Stromal cell of bone marrow (primary cell): ENCODE measurements around the gene SLC4A4.

Source experiments
- DNase-seq: peaks from one replicate; pipeline ENCODE4 v3.0.0-alpha.2; 2012; ENCODE audit warnings: low read depth

SLC4A4 gene

DNA sequence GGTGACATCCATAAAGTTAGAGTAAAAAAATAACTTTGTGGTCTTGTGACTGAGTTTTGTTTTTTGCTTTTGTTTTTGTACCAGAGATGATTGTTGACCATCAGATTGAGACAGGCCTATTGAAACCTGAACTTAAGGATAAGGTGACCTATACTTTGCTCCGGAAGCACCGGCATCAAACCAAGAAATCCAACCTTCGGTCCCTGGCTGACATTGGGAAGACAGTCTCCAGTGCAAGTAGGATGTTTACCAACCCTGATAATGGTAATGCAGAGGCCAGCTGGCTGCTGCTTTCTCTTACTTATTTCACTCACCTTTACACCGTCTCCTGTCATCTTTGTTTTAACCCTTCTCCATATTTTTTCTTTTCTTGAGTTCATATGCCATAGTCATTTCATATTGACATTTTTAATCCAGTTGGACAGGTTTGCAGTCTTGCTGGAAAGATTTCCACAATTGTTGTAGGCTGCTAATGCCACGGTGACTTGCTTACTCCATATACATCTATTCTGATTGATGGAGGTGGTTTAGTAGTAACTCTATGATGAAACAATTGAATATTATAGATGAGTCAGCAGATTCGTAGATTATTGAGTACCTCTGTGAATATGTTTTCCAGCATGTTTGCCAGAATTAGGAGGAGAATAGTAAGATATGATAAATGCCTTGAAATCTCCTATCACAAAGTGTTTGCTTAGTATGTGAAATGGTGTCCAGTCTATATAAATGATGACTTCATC lies 18.3 kb downstream of the SLC4A4 start:
- no peak for DNase-seq

DNA sequence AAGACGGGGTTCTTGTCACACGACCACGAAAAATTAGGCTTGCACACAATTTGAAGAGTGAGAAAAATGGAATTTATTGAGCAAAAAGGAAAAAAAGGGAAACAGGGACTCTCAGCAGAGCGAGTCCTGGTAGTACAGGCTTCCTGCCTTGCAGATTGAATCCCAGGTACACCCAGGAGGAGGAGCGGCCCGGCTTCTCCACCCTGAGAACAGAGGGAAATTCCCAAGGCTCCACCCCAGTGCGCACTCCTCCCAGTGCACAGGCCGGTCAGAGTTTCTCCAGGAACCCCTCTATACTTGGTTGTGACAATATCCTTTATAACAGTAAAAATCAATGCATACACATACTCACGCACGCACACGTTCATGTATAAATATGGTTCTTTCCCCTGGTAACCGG lies 22.0 kb downstream of the SLC4A4 start:
- DNase-seq = no peak

- no peak for DNase-seq
Observed at GRCh38 chr4:71361476-71361875, 22.7 kb downstream of the SLC4A4 start.

- DNase-seq = no peak
Observed at GRCh38 chr4:71366766-71367165, 27.9 kb downstream of the SLC4A4 start.

GRCh38 chr4:71367546-71367945 lies 28.7 kb downstream of the SLC4A4 start:
- no peak for DNase-seq

DNA sequence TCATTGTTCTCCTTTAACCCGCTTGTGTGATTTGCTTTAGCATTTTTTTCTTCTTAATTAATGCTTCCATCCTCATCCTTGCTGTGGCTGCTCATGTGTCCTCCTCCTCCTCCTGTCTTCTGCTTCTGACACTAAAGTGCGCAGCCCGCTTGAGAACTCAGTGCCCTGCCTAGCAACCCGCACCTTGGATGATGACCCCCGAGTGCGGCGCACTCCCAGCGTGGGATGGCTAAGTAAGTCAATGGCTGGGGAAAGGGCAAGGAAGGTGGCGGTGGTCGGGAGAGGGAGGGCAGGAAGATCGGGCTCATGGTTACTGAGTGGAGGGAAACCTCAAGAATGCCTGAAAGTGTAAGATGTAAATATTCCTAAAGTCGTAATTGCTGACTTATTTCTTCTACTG lies 30.1 kb downstream of the SLC4A4 start:
- DNase-seq = no peak

DNA sequence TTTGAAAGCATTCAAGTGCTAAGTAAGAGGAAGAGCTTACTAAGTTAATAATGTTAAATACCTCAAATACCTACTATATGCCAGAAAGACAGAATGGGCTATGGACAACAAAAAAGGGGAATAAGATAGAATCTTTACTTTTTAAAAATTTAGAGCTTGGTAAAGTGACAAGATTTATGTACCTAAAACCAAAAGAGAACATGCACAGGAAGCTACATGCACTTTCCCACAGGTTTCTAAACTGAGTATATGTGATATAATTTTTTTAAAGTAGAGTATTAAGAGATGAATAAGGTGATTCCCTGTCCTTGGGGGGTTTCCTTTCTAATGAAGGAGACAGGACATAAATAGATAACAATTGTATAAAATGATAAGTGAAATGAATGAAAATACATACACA lies 30.7 kb downstream of the SLC4A4 start:
- DNase-seq = no peak

- no peak for DNase-seq
Observed at GRCh38 chr4:71375494-71375893, 36.7 kb downstream of the SLC4A4 start.

GRCh38 chr4:71377561-71377960 lies 38.7 kb downstream of the SLC4A4 start:
- DNase-seq = peak; percentile 74

DNA sequence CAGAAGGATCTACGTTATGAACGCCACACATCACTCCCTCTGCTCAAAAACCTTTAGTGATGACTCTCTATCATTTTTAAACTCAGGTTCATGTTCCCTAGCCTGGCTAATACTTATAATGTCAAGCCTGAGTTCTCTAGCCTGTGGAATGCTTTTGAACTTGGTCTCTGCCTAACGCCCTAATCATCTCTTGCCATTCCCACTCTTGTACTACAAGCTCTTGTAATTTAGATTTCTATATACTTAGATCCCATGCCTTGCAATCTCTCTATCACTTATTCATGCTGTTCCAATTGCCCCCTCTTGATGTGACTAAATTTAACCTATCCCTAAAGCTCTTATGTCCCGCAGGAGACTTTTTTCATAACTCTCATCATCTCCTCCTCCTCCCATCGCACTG lies 40.3 kb downstream of the SLC4A4 start:
- no peak for DNase-seq

GRCh38 chr4:71380788-71381187 lies 42.0 kb downstream of the SLC4A4 start:
- DNase-seq = peak; percentile 21

GRCh38 chr4:71382125-71382899 lies 43.5 kb downstream of the SLC4A4 start:
- DNase-seq = no peak

DNA sequence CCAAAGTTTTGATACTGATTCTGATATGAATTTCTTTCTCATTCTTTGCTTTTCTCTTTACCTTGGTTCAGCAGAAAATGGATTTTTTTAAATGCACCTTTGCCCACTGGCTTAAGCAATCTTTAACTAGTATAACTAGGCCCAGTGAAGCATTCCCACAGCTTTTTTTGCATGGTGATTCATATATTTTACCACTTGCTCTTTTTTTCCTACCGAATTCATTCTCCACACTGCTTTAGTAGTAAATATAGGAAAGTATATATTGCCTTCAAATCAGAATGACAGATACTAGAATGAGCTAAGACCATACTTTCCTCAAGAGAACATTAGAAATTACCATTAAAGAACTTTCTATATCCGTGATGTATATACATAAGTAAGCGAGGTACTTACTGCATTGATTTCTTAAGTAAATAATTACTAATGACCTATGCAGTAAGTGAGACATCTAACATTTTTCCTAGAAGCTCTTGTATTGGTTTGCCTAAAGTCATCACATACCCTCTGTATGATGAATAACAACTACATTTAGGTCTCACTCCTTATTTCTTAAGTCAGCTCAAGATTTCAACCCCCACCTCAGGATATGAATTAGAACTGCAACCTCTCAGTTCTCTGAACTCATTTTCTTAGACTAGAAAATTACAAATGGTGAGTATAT lies 44.2 kb downstream of the SLC4A4 start:
- DNase-seq = no peak

DNA sequence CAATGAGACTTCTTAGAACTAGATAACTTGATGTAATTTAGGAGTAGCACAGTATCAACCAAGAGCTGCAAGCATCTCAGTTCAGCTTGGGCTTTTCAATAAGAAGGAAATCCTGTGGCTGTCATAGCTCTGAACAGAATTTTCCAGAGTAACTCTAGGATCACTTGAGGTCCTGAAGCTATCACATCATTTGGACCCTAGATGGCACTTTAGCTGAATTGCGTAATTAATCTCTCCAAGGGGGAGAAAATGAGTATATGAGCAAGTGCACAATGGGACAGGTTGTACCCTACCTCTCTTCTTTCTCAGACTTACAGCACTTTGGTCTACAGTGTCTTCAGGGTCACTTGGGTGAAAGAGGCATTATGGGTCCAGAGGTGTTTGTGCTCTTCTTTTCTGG lies 45.2 kb downstream of the SLC4A4 start:
- no peak for DNase-seq

DNA sequence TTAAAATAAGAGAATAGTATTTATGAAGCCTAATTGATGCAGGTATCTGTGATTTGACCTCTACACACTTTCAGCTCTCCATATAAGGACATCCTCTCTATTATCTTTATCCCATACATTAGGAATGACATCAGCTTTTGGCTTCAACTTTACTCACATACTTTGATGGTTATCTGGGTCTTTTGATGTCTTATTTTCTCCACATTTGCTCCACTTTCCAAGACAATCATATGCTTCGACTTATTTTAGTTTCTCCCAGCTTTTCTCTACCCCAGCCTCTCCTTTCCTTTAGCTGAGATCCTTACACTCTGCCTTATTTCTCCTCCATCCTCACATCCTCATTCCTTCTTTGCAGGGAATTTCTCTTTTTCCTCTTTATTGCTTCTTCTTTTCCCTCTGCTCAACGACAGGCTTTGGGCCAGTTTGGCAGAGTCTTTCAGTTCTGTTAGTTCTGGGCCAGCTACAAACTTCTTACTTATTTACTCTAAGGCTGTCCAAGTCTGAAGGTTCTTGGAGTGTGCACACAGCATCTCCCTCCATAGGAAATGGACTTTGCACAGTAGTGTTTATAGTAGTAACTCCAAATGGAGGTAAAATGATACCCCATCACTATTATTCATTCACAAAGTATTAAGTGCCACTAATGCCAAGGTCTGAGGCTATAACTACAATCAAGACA lies 50.5 kb downstream of the SLC4A4 start:
- peak; percentile 60 for DNase-seq

DNA sequence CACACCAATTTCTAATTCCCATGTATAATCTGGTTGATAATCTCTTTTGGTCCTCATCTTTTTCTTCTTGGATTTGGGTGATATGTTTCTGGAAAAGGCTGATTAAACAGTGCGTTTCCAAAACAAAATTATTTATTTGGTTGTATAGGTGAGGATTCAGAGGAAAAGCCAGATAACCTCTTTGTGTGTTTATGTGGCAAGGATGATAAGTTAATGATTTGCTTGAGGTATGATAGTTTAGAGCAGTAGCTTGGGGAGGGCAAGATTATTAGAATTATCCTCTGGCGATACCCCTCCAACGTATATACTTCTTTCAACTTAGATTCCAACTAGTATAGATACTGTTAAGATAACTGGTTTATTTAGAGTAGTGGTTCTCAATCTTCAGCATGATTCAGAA lies 53.3 kb downstream of the SLC4A4 start:
- no peak for DNase-seq

- peak; percentile 52 for DNase-seq
Observed at GRCh38 chr4:71396382-71396781, 57.6 kb downstream of the SLC4A4 start.

DNA sequence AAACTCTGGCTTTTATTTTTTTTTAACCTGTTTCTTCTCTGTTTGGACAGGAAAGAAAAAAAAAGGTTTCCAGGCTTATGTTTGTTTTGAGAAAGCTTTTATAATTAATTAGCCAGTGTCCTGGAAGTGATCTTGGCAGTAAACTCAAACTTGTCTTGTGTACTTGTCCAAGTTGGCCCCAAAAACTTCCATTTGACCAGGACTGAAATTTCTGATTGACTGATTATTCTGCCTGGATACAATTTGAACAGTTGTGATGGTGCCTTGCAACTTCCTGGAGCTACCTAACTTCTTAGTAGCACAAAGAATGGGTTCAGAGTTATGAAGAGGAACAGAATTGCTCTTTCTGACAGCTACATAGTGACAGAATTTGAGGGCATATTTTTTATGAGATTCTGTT lies 62.0 kb downstream of the SLC4A4 start:
- DNase-seq = no peak

DNA sequence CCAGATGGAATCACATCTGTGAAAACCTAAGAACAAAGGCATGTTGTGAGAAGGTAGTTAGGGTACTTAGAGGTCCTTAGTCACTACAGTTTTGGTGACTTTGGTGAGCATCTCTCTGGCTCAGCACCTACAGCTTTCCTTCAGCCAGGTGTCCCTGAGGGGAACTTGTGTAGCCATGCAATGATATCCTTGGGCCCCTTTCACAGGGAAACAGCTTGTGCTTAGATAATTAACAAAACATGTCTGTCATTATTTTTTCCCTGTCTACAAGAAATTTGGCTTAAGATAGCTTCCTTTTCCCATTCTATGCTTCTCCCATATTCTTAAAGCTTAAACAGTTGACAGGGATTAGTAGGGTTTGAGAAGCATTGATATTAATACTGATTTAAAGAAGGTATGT lies 63.8 kb downstream of the SLC4A4 start:
- no peak for DNase-seq

DNA sequence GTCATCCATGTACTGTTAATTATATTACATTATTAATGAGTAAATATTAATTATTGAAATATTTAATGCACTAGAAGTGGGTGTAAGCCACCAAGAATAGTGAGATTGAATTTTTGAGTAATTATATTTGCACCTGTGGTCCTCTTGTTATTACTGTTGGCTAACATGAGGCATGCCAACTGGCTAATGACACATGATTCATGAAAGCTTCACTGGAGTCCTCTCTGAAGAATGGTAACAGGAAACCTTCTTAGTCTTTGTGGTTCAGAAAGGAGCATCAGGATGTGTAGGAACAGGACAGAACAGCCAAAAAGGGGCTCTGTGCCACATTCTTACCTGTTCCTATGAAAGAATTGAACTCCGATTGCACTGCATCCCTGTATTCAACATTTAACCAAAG lies 65.2 kb downstream of the SLC4A4 start:
- DNase-seq = no peak

DNA sequence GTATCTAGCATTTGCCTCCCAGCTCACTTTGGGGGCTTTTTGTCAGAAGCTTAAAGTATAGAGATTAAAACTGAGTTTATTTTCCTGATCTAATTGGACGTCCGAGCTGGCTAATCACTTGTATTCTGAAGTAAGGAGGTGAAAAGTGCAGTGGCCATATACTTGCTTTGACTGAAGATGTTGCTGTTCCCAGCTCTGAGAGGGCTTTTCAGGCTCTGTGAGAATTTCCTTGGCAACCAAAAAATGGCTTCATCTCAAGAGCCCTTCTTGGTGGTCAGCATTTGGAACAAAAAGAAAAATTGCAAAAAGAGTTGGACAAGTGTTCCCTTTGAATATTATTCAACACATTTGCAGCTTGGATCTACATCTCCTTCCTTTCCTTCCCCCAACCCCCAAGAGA lies 67.0 kb downstream of the SLC4A4 start:
- no peak for DNase-seq

DNA sequence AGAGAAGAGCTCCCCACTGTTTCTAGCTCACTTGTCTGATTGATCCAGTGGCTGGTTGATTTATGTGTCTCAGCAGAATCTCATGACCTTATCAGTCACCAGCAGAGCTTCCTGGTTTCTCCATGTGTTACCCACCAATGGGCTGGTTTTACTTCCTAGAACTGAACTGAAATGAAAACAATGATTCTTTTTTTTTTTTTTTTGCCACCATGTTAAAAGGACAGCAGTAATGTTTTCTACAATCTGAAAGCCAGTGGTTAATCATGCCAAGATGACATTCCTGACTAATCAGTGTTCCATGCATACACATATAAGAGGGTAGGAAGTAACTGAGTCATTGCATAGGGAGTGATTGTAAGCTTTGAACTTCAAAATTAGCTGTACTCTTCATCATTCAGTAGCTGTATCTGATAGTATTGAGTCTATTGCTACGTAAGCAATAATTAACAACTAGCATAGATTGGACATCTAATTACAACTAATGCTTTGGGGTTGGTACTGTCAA lies 67.7 kb downstream of the SLC4A4 start:
- DNase-seq = peak; percentile 22
